Ovary (tissue), 3 donors: ENCODE results near the gene SHROOM3.

Experiments used
- POLR2A ChIP-seq: fragments of 450-650 bp; IDR thresholded peaks from one replicate; pipeline ENCODE4 v1.6.1; 2017; ENCODE audit warnings: antibody characterized with exemption, mild to moderate bottlenecking, moderate library complexity
- TF ChIP-seq, protein P1 (sequence below), 3 donors: fragments of 450-650 bp in 2 of 3; fragments of 200-600 bp in 1 of 3; IDR thresholded peaks; one replicate each; pipeline versions ENCODE4 v1.5.1 to v1.8.0; 2016 to 2022; ENCODE audit warnings: antibody characterized with exemption in 3 of 3, mild to moderate bottlenecking in 1 of 3
- donor health status: DM: no; HTN: no; CAD: no.

- TF ChIP-seq, protein P1, sequence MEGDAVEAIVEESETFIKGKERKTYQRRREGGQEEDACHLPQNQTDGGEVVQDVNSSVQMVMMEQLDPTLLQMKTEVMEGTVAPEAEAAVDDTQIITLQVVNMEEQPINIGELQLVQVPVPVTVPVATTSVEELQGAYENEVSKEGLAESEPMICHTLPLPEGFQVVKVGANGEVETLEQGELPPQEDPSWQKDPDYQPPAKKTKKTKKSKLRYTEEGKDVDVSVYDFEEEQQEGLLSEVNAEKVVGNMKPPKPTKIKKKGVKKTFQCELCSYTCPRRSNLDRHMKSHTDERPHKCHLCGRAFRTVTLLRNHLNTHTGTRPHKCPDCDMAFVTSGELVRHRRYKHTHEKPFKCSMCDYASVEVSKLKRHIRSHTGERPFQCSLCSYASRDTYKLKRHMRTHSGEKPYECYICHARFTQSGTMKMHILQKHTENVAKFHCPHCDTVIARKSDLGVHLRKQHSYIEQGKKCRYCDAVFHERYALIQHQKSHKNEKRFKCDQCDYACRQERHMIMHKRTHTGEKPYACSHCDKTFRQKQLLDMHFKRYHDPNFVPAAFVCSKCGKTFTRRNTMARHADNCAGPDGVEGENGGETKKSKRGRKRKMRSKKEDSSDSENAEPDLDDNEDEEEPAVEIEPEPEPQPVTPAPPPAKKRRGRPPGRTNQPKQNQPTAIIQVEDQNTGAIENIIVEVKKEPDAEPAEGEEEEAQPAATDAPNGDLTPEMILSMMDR (IDR thresholded peaks at IDR 0.05), result no peak
- no peak for TF ChIP-seq POLR2A
Measured at GRCh38 chr4:76679691-76680090, 244.7 kb downstream of the SHROOM3 start.
